HepG2 (cell line): ENCODE measurements around the gene PDE4C. TPM values are rescaled to one million over a fixed set of nuclear protein-coding genes. Genes with fewer than 3 reads are reported as not detected.

Experiments
- ATAD3A ChIP-seq: sonication (generic); formaldehyde crosslinking; IDR thresholded peaks from 2 replicates; pipeline ENCODE4 v1.4.0; 2020; ENCODE audit warnings: missing genetic modification reagents
- BCL6 ChIP-seq: IDR thresholded peaks from 2 replicates; pipeline ENCODE4 v1.6.1; 2016; ENCODE audit warnings: missing genetic modification reagents, missing compliant biosample characterization
- CHD4 ChIP-seq: fragments of 200-600 bp; sonication (generic); IDR thresholded peaks from 2 replicates; pipeline ENCODE4 v1.7.0; 2017; ENCODE audit warnings: mild to moderate bottlenecking, low read length, borderline replicate concordance
- E2F1 ChIP-seq: sonication (generic); formaldehyde crosslinking; IDR thresholded peaks from 2 replicates; pipeline ENCODE4 v1.5.0; 2020; ENCODE audit warnings: missing genetic modification reagents
- ELF1 ChIP-seq: sonication (generic); formaldehyde crosslinking; IDR thresholded peaks from 2 replicates; pipeline ENCODE4 v1.4.0; 2020; ENCODE audit warnings: missing genetic modification reagents
- GABPA ChIP-seq, 2 experiments: IDR thresholded peaks; 2 replicates each; pipeline ENCODE4 v1.6.1; 2011 to 2016; ENCODE audit warnings: low read depth in 2 of 2, low read length in 1 of 2, missing biosample characterization in 1 of 2, missing genetic modification characterization in 1 of 2
- GATAD1 ChIP-seq: IDR thresholded peaks from 2 replicates; pipeline ENCODE4 v1.6.1; 2016; ENCODE audit warnings: missing genetic modification reagents, missing compliant biosample characterization
- HDAC2 ChIP-seq: sonication (generic); formaldehyde crosslinking; IDR thresholded peaks from 2 replicates; pipeline ENCODE4 v1.4.0; 2020; ENCODE audit warnings: missing genetic modification reagents
- HMG20A ChIP-seq: IDR thresholded peaks from 2 replicates; pipeline ENCODE4 v1.6.1; 2016; ENCODE audit warnings: borderline replicate concordance
- IKZF1 ChIP-seq: fragments of 450-650 bp; IDR thresholded peaks from 2 replicates; pipeline ENCODE4 v1.7.1; 2016
- LCORL ChIP-seq, 2 experiments: fragments of 450-650 bp in 1 of 2; sonication (generic) in 1 of 2; formaldehyde crosslinking in 1 of 2; IDR thresholded peaks; 2 replicates each; pipeline versions ENCODE4 v1.5.0 to v1.6.1; 2017 to 2020; ENCODE audit warnings: antibody characterized with exemption in 1 of 2, missing genetic modification reagents in 1 of 2
- MTA3 ChIP-seq: sonication (generic); formaldehyde crosslinking; IDR thresholded peaks from 2 replicates; pipeline ENCODE4 v1.4.0; 2020; ENCODE audit warnings: missing genetic modification reagents
- NRL ChIP-seq: sonication (generic); formaldehyde crosslinking; IDR thresholded peaks from 2 replicates; pipeline ENCODE4 v1.5.0; 2020; ENCODE audit warnings: missing genetic modification reagents, mild to moderate bottlenecking, moderate library complexity, borderline replicate concordance
- SALL1 ChIP-seq: sonication (generic); formaldehyde crosslinking; IDR thresholded peaks from 2 replicates; pipeline ENCODE4 v1.8.0; 2022; ENCODE audit warnings: mild to moderate bottlenecking, missing genetic modification reagents
- TRIM22 ChIP-seq: fragments of 450-650 bp; IDR thresholded peaks from 2 replicates; pipeline ENCODE4 v1.6.1; 2017
- ZBTB1 ChIP-seq: sonication (generic); formaldehyde crosslinking; IDR thresholded peaks from 2 replicates; pipeline ENCODE4 v1.4.0; 2020; ENCODE audit warnings: missing genetic modification reagents, borderline replicate concordance
- ZGPAT ChIP-seq: IDR thresholded peaks from 2 replicates; pipeline ENCODE4 v1.6.1; 2016; ENCODE audit warnings: mild to moderate bottlenecking
- ZNF121 ChIP-seq: sonication (generic); formaldehyde crosslinking; IDR thresholded peaks from 2 replicates; pipeline ENCODE4 v1.5.0; 2020; ENCODE audit warnings: mild to moderate bottlenecking, missing genetic modification reagents
- ZNF317 ChIP-seq: sonication (generic); formaldehyde crosslinking; IDR thresholded peaks from 2 replicates; pipeline ENCODE4 v1.5.0; 2020; ENCODE audit warnings: mild to moderate bottlenecking, missing genetic modification reagents
- ZNF552 ChIP-seq: sonication (generic); formaldehyde crosslinking; IDR thresholded peaks from 2 replicates; pipeline ENCODE4 v1.9.0; 2022; ENCODE audit warnings: missing genetic modification reagents, mild to moderate bottlenecking, borderline replicate concordance
- ZNF564 ChIP-seq: sonication (generic); formaldehyde crosslinking; IDR thresholded peaks from 2 replicates; pipeline ENCODE4 v1.8.1; 2023; ENCODE audit warnings: mild to moderate bottlenecking, missing genetic modification reagents
- ZNF703 ChIP-seq: sonication (generic); formaldehyde crosslinking; IDR thresholded peaks from 2 replicates; pipeline ENCODE4 v1.5.1; 2020; ENCODE audit warnings: missing genetic modification reagents, mild to moderate bottlenecking, moderate library complexity, borderline replicate concordance
- ZNF772 ChIP-seq: sonication (generic); formaldehyde crosslinking; IDR thresholded peaks from 2 replicates; pipeline ENCODE4 v1.5.0; 2020; ENCODE audit warnings: mild to moderate bottlenecking, missing genetic modification reagents
- ZNF782 ChIP-seq: sonication (generic); formaldehyde crosslinking; IDR thresholded peaks from 2 replicates; pipeline ENCODE4 v1.4.0; 2020; ENCODE audit warnings: missing genetic modification reagents, mild to moderate bottlenecking, borderline replicate concordance
- polyA plus RNA-seq, 8 experiments: library from polyadenylated mRNA; depleted of rRNA in 3 of 8; stranded (reverse) in 7 of 8; unstranded in 1 of 8; fragments of >200 nt; fragmentation: Illumina TruSeq in 4 of 8; extraction: Trizol in 4 of 8; gene quantifications; 2 replicates each; pipeline versions ENCODE4 v1.2.1 to v1.2.3, GENCODE V29; 2011 to 2016; ENCODE audit warnings: low read depth in 4 of 8, missing spikeins in 1 of 8, mixed read lengths in 1 of 8; ENCODE audit not compliant: insufficient read depth in 1 of 8
- total RNA-seq, 5 experiments: library from RNA; depleted of rRNA; stranded (reverse); fragments of >200 nt; fragmentation: Illumina TruSeq; extraction: Trizol; gene quantifications; 2 replicates each; pipeline ENCODE4 v1.2.3, GENCODE V29; 2016; ENCODE audit warnings: low read depth in 1 of 5

Gene PDE4C
- total and polyA plus RNA-seq, 2 of the 13 experiments (the other 11 are each of a cell fraction or from before 2014, with no cell fraction given): 1.4 to 14.0 TPM

DNA sequence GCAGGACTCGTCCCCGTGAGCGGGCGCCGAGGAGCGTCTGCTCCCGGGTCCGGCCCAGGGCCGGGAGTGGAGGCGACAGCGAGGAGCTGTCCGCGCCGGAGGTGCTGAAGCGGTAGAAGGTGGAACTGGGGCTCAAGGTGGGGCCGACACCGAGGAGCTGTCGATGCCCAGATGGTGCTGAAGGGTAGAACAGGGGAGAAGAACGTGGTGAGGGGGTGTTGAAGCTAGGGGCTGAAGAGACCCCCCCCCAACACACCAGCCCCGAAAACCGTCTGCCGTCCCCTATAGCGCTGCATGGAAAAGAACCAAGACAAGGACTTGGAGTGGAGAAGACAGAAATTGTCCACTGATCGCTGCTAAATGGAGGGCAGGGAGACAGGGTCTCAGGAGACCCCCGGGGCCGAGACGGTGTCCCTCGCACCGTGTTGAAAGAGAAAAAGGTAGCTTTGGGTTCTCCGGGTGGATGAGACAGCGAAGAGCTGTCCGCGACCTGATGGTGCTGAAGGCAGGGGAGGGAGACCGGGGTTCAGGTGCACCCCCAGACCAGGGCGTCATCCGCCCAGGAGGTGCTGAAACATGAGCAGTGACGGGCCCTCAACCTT, 7.1 kb upstream of the PDE4C start (continued):
- TF ChIP-seq GATAD1 (CRISPR knock-in tag) (peak; percentile 72), E2F1 (peak; percentile 77), ZNF782 (CRISPR knock-in tag) (0 out of 2 replicates have a peak, but pooled peaks have one; percentile 30), IKZF1 (no peak), GABPA (IDR thresholded peaks at IDR 0.05; ENCODE audit: low read depth, low read length) (no peak), GABPA (CRISPR knock-in tag; IDR thresholded peaks at IDR 0.05; ENCODE audit: low read depth) (0 out of 2 replicates have a peak, but pooled peaks have one; percentile 30), BCL6 (peak; percentile 53), TRIM22 (no peak), ZGPAT (CRISPR knock-in tag) (peak; percentile 87), HMG20A (CRISPR knock-in tag) (peak; percentile 34; the same call in 1 of the 2 replicates), ZNF317 (CRISPR knock-in tag) (peak; percentile 64), NRL (peak; percentile 91), ZNF772 (CRISPR knock-in tag) (peak; percentile 92; the same call in 1 of the 2 replicates), MTA3 (CRISPR knock-in tag) (0 out of 2 replicates have a peak, but pooled peaks have one; percentile 82), HDAC2 (CRISPR knock-in tag) (peak; percentile 77), ZNF121 (CRISPR knock-in tag) (peak; percentile 36; the same call in 1 of the 2 replicates), CHD4 (peak; percentile 33; the same call in 1 of the 2 replicates), ZNF703 (CRISPR knock-in tag) (0 out of 2 replicates have a peak, but pooled peaks have one; percentile 56), ELF1 (CRISPR knock-in tag) (no peak; the same call in 1 of the 2 replicates), SALL1 (CRISPR knock-in tag) (peak; percentile 93), LCORL (IDR thresholded peaks at IDR 0.05) (no peak), LCORL (CRISPR knock-in tag; IDR thresholded peaks at IDR 0.05) (peak; percentile 62; the same call in 1 of the 2 replicates), ATAD3A (peak; percentile 72; the same call in 1 of the 2 replicates), ZNF564 (CRISPR knock-in tag) (peak; percentile 63), ZBTB1 (CRISPR knock-in tag) (peak; percentile 75; the same call in 1 of the 2 replicates), ZNF552 (CRISPR knock-in tag) (peak; percentile 94)
